Right lung (tissue), 10 donors: ENCODE results near the gene TEKT1. TPM values are rescaled to one million over a fixed set of nuclear protein-coding genes. Genes with fewer than 3 reads are reported as not detected.
"Not testable (repeated sequence)": the region's sequence is repeated elsewhere in the genome, so short reads cannot be mapped to it uniquely, and the experiment has no call there.

ENCODE experiments used
- DNase-seq, 2 donors: peaks; one replicate each; pipeline ENCODE4 v3.0.0-alpha.2; 2013
- long read RNA-seq, 8 donors: transcript quantifications; one replicate each; lab custom pipeline, GENCODE V29; 2026
- polyA plus RNA-seq, 5 donors: library from polyadenylated mRNA; unstranded; fragments of 120-200 nt; gene quantifications; one replicate each; pipeline versions ENCODE4 v1.2.1 to v1.2.3, GENCODE V29; 2013; ENCODE audit warnings: inconsistent platforms in 1 of 5, low replicate concordance in 1 of 5; ENCODE audit not compliant: insufficient read length in 5 of 5, insufficient read depth in 1 of 5

The TEKT1 gene
- polyA plus RNA-seq = 10 to 100 TPM in 2 of 5 donors, 1 to 10 TPM in 3; 2.7 to 11.3 (median 9.4) TPM
- long read RNA-seq, donor 1, transcript TEKT1-201 (8 exons, 3,421 nt) = major isoform, 6 of 11 reads
- long read RNA-seq, donor 1, partial matches to known transcripts = 5 of 11 reads
- long read RNA-seq, donor 1, other reads (novel, unspliced or antisense) = 0 of 11 reads
- long read RNA-seq, donor 2 = 0 reads
- long read RNA-seq, donor 3, partial matches to known transcripts = 0 of 3 reads
- long read RNA-seq, donor 3, other reads (novel, unspliced or antisense) = 0 of 3 reads
- long read RNA-seq, donor 4 = 0 reads
- long read RNA-seq, donor 5 = 0 reads
- long read RNA-seq, donor 6, transcript TEKT1-201 (8 exons, 3,421 nt) = major isoform, 5 of 5 reads
- long read RNA-seq, donor 6, partial matches to known transcripts = 0 of 5 reads
- long read RNA-seq, donor 6, other reads (novel, unspliced or antisense) = 0 of 5 reads
- long read RNA-seq, donor 7, partial matches to known transcripts = 0 of 2 reads
- long read RNA-seq, donor 7, other reads (novel, unspliced or antisense) = 0 of 2 reads
- long read RNA-seq, donor 8 = 0 reads

- peak; percentile 81 to 85 for DNase-seq
Measured at GRCh38 chr17:6831661-6832263, at the start of gene TEKT1. TEKT1 (minus strand) TSS chr17:6831729; CDS start chr17:6830376, 1,353 bp downstream.

GRCh38 chr17:6879221-6879975 is 47.9 kb upstream of the TEKT1 start:
- not testable (repeated sequence) for DNase-seq

GRCh38 chr17:6875276-6875675 is 43.7 kb upstream of the TEKT1 start:
- not testable (repeated sequence) for DNase-seq

- no peak for DNase-seq
Measured at GRCh38 chr17:6872936-6873335, 41.4 kb upstream of the TEKT1 start.

GRCh38 chr17:6870841-6871240 is 39.3 kb upstream of the TEKT1 start:
- no peak for DNase-seq

GRCh38 chr17:6868582-6868981 is 37.1 kb upstream of the TEKT1 start:
- no peak for DNase-seq

GRCh38 chr17:6867849-6868248 is 36.3 kb upstream of the TEKT1 start:
- no peak for DNase-seq

GRCh38 chr17:6862825-6863224 is 31.3 kb upstream of the TEKT1 start:
- DNase-seq = no peak

- no peak for DNase-seq
Measured at GRCh38 chr17:6862122-6862521, 30.6 kb upstream of the TEKT1 start.

- no peak for DNase-seq
Measured at GRCh38 chr17:6857904-6858303, 26.4 kb upstream of the TEKT1 start.

GRCh38 chr17:6857336-6857735 is 25.8 kb upstream of the TEKT1 start:
- DNase-seq = no peak

GRCh38 chr17:6856051-6856450 is 24.5 kb upstream of the TEKT1 start:
- DNase-seq = no peak

GRCh38 chr17:6853764-6854442 is 22.4 kb upstream of the TEKT1 start:
- DNase-seq = no peak

- DNase-seq = not testable (repeated sequence)
Measured at GRCh38 chr17:6848545-6849179, 17.1 kb upstream of the TEKT1 start.

- not testable (repeated sequence) for DNase-seq
Measured at GRCh38 chr17:6846138-6846537, 14.6 kb upstream of the TEKT1 start.

GRCh38 chr17:6844406-6844805 is 12.9 kb upstream of the TEKT1 start:
- DNase-seq = peak in 1 of 2 donors; percentile 20

GRCh38 chr17:6843241-6843880 is 11.8 kb upstream of the TEKT1 start:
- peak; percentile 29 to 44 for DNase-seq

- not testable (repeated sequence) for DNase-seq
Measured at GRCh38 chr17:6841769-6842168, 10.2 kb upstream of the TEKT1 start.

GRCh38 chr17:6830383-6830986 is 1.0 kb downstream of the TEKT1 start:
- DNase-seq = no peak

- no peak for DNase-seq
Measured at GRCh38 chr17:6823011-6823442, 8.5 kb downstream of the TEKT1 start.
